IPS DF 19.7 (cell line): ENCODE results near the gene KLF13.

Source experiments
- DNase-seq: peaks from one replicate; pipeline ENCODE4 v3.0.0-alpha.2; 2013; ENCODE audit warnings: low read depth, low spot score

KLF13 gene

DNA sequence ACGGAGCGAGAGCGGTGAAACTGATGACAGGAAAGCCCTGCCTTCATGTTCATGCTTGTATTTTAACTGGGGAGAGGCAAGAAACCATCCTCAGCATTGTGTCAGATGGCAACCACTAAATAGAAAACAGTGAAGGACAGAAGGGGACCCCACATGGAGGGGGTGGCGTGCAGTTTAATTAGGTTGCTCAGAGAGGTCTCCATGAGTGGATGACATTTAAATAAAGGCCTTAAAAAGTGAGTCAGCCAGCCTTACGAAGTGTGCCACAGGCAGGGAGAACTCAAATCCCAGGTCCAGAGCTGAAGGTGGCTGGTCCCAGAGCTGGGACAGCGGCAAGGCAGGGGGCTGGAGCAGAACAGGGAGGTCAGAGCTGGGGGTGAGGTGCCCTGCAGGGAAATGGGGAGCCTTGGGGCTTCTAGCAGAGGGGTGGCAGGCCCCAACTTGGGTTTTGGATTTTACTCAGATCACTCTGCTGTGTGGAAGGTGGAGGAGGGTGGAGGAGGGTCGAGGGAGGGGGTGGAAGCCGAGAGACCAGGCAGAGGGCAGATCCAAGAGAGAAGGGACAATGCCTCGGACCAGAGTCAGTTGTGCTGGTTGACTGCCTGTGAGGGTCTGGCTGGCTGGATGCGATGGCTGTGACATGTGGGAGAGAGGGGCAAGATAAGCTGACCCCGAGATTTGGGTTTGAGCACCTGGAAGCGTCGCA is 73.7 kb downstream of the KLF13 start:
- no peak for DNase-seq

DNA sequence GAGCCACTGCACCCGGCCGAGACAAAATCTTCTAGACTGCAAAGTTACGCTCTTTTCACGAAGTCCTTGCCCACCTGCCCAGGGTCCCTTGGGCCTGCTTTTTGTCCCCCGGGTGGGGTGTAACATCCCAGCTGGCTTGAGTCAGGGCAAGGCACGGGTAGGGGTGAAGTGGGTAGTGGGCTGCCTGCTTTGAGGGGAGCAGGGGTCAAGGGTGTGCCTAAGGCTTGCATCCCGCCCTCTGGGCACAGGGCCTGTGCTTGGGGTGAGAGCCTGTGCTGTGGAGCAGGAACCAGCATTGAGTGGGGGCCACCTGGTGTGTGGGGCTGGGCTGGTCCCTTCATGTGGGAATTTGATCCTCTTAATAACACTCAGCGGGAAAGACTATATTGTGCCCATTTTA is 74.6 kb downstream of the KLF13 start:
- no peak for DNase-seq

DNA sequence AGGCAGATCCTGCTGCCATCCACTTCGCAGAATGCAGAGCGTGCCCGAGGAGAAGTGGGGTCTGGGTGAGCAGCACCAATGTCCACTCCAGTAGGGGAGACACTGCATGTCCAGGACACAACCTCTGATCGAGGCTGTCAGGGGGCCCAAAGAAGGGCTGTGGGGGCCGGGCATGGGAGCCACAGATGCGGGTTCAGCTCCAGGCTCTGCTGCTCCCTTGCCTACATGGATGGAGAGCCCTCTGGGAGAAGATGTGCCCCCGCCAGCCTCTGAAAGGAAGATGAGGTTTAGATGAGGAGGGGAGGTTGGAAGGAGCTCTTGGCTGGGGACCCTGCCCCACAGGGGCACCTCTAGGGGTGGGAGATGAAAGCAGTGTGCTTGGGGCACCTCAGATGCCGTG is 75.4 kb downstream of the KLF13 start:
- DNase-seq = no peak

DNA sequence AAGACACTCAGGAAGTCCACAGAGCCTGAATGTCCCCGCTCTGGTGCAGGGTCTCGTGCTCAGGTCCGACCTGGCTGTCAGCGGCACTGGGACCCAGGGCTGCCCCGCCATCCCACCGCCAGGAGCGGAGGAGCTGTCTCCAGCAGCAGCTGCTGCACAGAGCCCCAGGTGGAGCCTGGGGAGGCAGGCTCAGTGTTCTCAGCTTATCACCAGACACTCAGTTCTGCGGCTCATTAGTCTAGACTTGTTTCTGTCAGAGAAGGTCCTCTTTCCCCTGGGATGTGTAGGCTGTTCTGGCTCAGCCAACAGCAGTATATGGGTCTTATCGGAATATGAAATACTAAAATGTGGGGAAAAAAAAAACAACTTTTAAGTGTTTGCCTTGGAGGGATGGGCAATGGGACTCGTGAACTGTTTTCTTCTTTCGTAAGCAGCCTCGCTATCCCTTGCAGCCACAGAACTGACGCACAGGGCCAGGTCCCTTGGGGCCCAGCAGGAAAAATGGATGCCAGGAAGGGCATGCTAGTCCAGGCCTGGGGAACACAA is 75.9 kb downstream of the KLF13 start:
- no peak for DNase-seq

DNA sequence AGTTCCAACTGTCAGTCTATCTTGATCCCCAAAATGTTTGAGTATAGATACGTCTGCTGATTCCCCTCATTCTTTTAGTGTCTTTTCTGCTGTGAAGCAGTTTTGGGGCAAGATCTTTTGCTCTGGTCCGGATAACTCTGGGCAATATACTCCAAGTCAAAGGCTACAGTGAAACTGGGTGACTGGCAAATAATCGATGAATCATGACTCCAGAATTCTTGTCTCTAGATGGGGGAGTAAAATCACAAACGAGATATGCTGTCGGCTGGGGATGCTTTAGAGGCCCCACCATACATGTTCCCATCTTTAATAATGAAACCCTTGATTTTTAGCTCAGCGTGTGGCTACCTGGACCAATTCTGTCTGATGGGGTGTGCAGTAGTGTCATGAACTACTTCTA is 76.5 kb downstream of the KLF13 start:
- DNase-seq = no peak

- no peak for DNase-seq
These were observed 77.0 kb downstream of the KLF13 start for GRCh38 chr15:31403606-31404005.

- no peak for DNase-seq
These were observed 77.7 kb downstream of the KLF13 start for GRCh38 chr15:31404345-31404744.

DNA sequence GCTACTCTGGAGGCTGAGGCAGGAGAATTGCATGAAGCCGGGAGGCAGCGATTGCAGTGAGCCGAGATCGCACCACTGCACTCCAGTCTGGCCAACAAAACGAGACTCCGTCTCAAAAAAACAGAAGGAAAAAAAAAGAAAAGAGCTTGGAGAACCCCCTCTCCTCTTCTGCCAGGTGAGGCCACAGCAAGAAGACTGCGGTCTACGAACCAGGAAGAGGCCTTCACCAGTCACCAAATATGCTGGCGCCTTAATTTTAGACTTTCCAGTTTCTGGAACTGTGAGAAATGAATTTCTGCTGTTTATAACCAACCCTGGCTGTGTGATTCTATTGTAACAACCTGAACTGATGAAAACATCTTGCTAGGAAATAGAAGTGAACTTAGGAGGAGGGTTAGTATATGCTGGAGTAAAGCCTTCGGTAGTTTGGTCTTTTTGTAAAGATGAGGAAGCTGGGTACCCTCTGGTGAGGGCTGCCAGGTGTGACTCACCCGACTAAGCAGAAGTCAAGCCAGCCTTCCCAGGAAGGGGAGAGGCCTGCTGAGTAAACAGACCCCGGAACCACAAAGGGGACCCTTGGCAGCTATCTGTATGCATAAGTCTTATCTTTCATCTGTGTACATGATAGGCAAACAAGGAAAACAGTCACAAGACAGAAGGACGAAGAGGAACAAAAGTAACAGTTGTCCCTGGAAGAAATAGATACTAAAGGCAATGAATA is 78.7 kb downstream of the KLF13 start:
- DNase-seq = no peak

DNA sequence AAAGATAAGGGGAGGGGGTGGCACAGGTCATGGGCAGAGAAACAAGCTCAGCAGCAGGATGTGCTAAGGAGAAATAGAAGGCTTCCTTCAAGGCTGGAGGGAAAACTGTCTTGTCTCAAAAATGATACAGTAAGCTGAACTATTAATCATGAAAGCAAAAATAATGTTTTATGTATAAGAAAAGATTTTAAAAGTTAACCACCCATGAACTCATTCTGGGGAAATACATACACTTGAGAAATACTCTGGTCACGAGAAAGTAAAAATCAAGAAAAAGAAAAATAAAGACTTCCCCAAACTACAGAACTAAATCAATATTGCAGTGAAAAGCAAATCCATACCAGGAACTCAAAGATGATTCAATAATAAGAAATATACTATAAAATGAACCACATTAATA is 80.7 kb downstream of the KLF13 start:
- DNase-seq = no peak

DNA sequence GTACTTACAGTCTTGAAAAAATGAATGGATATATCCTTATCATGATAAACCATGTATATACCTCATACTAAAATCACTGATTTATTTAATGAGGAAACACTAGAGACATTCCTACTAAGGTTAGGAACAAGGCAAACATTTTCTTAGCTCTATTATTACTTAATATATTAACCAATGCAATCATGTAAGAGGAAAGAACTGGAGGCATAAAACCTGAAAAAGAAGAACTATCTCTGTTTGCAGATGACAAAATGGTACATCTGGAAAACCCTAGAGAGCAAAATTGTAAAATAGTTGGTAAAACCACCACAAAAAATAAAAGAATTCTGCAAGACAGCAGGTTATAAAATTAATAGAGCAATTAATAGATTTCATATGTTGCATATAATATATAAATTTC is 81.2 kb downstream of the KLF13 start:
- no peak for DNase-seq

- DNase-seq = no peak
These were observed 82.1 kb downstream of the KLF13 start for GRCh38 chr15:31408724-31409123.

- no peak for DNase-seq
These were observed 82.5 kb downstream of the KLF13 start for GRCh38 chr15:31409171-31409570.

GRCh38 chr15:31412824-31413223 is 86.2 kb downstream of the KLF13 start:
- no peak for DNase-seq

- DNase-seq = no peak
These were observed 88.6 kb downstream of the KLF13 start for GRCh38 chr15:31415201-31415600.

DNA sequence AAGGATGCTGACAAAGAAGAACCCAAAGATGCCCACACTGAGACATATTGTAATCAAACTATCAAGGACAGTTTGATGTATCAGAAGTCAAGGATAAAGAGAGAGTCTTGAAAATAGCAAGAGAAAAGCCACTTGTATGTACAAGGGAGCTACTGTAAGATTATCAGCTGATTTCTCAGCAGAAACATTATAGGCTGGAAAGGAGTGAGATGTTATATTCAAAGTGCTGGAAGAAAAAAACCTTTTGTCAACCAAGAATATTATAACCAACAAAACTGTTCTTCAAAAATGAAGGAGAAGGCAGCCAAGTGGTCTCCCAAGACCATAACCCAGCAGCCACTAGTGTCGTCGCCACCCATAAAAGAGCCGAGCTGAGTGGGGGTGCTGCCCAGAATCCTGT is 93.2 kb downstream of the KLF13 start:
- DNase-seq = no peak

DNA sequence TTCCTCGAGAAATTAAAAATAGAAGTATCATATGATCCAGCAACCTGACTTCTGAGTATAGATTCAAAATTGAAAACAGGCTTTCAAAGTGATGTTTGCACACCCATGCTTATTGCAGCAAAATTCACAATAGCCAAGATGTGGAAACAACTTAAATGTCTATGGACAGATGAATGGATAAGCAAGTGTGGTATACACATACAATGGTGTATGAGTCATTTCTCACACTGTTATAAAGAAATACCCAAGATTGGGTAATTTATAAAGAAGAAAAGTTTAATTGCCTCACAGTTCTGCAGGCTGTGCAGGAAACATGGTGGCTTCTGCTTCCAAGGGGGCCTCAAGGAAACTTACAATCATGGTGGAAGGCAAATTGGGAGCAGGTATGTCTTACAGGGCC is 100.8 kb downstream of the KLF13 start:
- DNase-seq = no peak
